Transverse colon (tissue), 4 donors: ENCODE results near the gene ERLIN1. TPM values are rescaled to one million over a fixed set of nuclear protein-coding genes. Genes with fewer than 3 reads are reported as not detected.
"Not testable (repeated sequence)": the region's sequence is repeated elsewhere in the genome, so short reads cannot be mapped to it uniquely, and the experiment has no call there.

Source experiments
- DNase-seq: peaks from one replicate; pipeline ENCODE4 v3.0.0-alpha.2; 2019
- H3K27ac ChIP-seq, 4 donors: fragments of 200-600 bp; sonication (generic); 2 replicates each; pipeline ENCODE4 v1.5.1; 2016 to 2018; ENCODE audit warnings: inconsistent platforms in 4 of 4
- H3K27me3 ChIP-seq: fragments of 200-600 bp; sonication (generic); 2 replicates; pipeline ENCODE4 v1.5.1; 2017; ENCODE audit warnings: inconsistent platforms
- H3K36me3 ChIP-seq, 4 donors: fragments of 200-600 bp; sonication (generic); 2 replicates each; pipeline ENCODE4 v1.5.1; 2017 to 2019; ENCODE audit warnings: inconsistent platforms in 4 of 4
- H3K4me1 ChIP-seq, 4 donors: fragments of 200-600 bp; sonication (generic); 2 replicates each; pipeline ENCODE4 v1.5.1; 2017 to 2020; ENCODE audit warnings: inconsistent platforms in 4 of 4
- H3K4me3 ChIP-seq, 4 donors: fragments of 200-600 bp; sonication (generic); 1 replicate in 1 of 4; 2 replicates in 3 of 4; pipeline versions ENCODE4 v1.5.1 to v1.6.1; 2017 to 2019; ENCODE audit warnings: inconsistent platforms in 4 of 4
- H3K9me3 ChIP-seq, 2 donors: fragments of 200-600 bp; sonication (generic); 2 replicates each; pipeline ENCODE4 v1.5.1; 2017 to 2019; ENCODE audit warnings: inconsistent platforms in 2 of 2
- EP300 ChIP-seq: sonication (generic); formaldehyde crosslinking; IDR thresholded peaks from one replicate; pipeline ENCODE4 v1.6.1; 2017; ENCODE audit warnings: antibody characterized with exemption, low read depth
- POLR2A ChIP-seq: fragments of 450-650 bp; IDR thresholded peaks from one replicate; pipeline ENCODE4 v1.6.1; 2016; ENCODE audit warnings: antibody characterized with exemption, mild to moderate bottlenecking, moderate library complexity
- POLR2AphosphoS5 ChIP-seq, 3 donors: sonication (generic); formaldehyde crosslinking; IDR thresholded peaks; one replicate each; pipeline ENCODE4 v1.6.1; 2016; ENCODE audit warnings: antibody characterized with exemption in 3 of 3
- WGBS, 2 donors: methylation state at CpG; one replicate each; pipeline ENCODE4 v1.1.5; 2018; ENCODE audit warnings: low coverage in 1 of 2; 5-methylcytosine and 5-hydroxymethylcytosine counted together
- in situ Hi-C, 4 donors: fragments of 200-750 bp; cut with MboI; loops; one replicate each; pipeline versions ENCODE4 v1.15.0 to v1.15.1; 2017; ENCODE audit warnings: low sequenced_read_pairs in 3 of 4, low pct_ligation_motif_present in 1 of 4, low pct_unique_long_range_greater_than_20kb in 1 of 4
- intact Hi-C: fragments of 100-400 bp; cut with DNase I; formaldehyde crosslinking; loops from one replicate; pipeline ENCODE4 v1.15.1; 2023; ENCODE audit warnings: low total_unique reads
- total RNA-seq, 4 donors: library from RNA; depleted of rRNA; stranded (reverse); fragments of >200 nt; gene quantifications; one replicate each; pipeline ENCODE4 v1.1.0, GENCODE V29; 2016
- TF ChIP-seq, protein P1 (sequence below), 5 experiments: fragments of 200-600 bp in 3 of 5; fragments of 450-650 bp in 2 of 5; sonication (generic) in 3 of 5; IDR thresholded peaks; 1 replicate in 2 of 5; 2 replicates in 3 of 5; pipeline ENCODE4 v1.5.1; 2016 to 2017; ENCODE audit warnings: antibody characterized with exemption in 5 of 5, inconsistent platforms in 3 of 5, mild to moderate bottlenecking in 2 of 5, moderate library complexity in 1 of 5

The ERLIN1 gene
- total RNA-seq, 4 donors from 2014 or later = 21.7 to 41.0 (median 39.6) TPM

DNA sequence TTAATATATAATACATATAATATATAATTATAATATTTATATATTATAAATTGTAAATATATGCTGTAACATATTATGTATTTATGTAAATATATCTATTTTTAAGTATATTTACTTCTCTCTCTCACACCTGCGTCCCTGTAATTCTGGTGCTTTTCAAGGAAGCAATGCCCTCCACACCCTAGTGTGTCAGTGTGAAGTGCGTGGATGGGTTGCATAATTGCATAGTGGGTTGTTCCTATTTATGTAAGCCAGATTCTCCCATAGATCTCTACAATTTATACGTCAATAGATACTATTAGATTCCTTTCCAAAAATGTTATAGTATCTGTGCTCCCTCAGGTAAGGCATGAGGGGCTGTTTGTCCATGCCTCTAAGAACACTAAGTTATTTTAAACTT lies 54.3 kb downstream of the ERLIN1 start:
- DNase-seq = no peak
- Histone ChIP-seq H3K27me3 (no peaks in the 10 kb centered on the region), H3K4me1 (no peaks in the 10 kb centered on the region), H3K9me3 (peaks cover 0 to 7% of the 10 kb centered on the region in 2 donors), H3K27ac (no peak overlapping the region), H3K36me3 (no peaks in the 10 kb centered on the region), H3K4me3 (no peak overlapping the region)
- TF ChIP-seq POLR2AphosphoS5 (IDR thresholded peaks at IDR 0.05) = no peak
- TF ChIP-seq, protein P1, sequence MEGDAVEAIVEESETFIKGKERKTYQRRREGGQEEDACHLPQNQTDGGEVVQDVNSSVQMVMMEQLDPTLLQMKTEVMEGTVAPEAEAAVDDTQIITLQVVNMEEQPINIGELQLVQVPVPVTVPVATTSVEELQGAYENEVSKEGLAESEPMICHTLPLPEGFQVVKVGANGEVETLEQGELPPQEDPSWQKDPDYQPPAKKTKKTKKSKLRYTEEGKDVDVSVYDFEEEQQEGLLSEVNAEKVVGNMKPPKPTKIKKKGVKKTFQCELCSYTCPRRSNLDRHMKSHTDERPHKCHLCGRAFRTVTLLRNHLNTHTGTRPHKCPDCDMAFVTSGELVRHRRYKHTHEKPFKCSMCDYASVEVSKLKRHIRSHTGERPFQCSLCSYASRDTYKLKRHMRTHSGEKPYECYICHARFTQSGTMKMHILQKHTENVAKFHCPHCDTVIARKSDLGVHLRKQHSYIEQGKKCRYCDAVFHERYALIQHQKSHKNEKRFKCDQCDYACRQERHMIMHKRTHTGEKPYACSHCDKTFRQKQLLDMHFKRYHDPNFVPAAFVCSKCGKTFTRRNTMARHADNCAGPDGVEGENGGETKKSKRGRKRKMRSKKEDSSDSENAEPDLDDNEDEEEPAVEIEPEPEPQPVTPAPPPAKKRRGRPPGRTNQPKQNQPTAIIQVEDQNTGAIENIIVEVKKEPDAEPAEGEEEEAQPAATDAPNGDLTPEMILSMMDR (IDR thresholded peaks at IDR 0.05) = no peak
- no peak for TF ChIP-seq POLR2A
- no peak for TF ChIP-seq EP300
- in situ Hi-C loops = no loop called here
- intact Hi-C loops = no loop called here
- 57 to 66% methylated on average over 3 of the region's 3 CpGs for WGBS, 2 donors

DNA sequence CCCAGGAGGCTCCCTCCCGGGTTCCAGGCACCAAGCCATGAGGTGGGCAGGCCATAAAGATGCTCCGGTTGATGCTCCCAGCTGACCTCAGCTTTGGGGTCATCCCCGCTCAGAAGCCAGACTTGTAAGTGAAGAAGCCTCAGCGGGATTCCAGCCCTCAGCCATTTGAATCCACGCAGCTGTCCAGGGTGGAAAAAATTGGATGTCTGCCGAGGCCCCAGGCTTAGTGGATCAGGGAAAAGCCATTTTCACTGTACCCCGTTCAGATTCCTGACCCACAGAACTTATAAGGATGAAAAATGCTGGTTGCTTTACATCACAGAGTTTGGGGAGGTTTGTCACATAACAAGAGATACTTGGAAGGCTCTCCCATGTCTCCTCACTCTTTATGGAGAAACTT lies 55.0 kb downstream of the ERLIN1 start:
- no peak overlapping the region for H3K27ac ChIP-seq
- no peak for DNase-seq
- no peak for TF ChIP-seq EP300
- TF ChIP-seq, protein P1 (IDR thresholded peaks at IDR 0.05) = no peak
- no peak for TF ChIP-seq POLR2AphosphoS5 (IDR thresholded peaks at IDR 0.05)
- TF ChIP-seq POLR2A = no peak
- 50 to 56% methylated on average over 1 to 7 of the region's 7 CpGs for WGBS, 2 donors
- H3K9me3 ChIP-seq = peaks cover 0 to 7% of the 10 kb centered on the region in 2 donors
- H3K4me3 ChIP-seq = no peak overlapping the region
- H3K36me3 ChIP-seq = no peaks in the 10 kb centered on the region
- in situ Hi-C loops = no loop called here
- no peaks in the 10 kb centered on the region for H3K27me3 ChIP-seq
- intact Hi-C loops = no loop called here
- no peaks in the 10 kb centered on the region for H3K4me1 ChIP-seq

DNA sequence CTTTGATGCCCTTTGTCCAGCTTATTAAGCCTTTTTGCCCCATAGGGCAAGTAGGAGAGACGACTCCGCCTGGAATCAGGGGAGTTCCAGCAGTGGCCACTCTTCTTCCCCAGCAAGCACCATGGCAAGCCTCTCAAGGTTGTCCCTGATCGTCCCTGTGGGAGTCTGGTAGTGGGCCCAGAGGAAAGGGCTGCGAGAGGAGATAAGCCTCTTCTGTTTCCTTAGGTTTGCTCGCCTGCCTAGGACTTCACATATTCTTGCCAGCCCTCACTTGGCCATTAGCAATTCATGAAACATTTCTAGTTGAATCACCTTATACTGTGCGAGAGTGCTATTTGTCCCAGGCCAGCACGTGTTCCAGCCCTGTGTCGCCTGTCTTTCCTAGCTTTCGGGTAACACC lies 56.4 kb downstream of the ERLIN1 start:
- no peaks in the 10 kb centered on the region for H3K4me1 ChIP-seq
- intact Hi-C loops = no loop called here
- no peak for DNase-seq
- WGBS, 2 donors = 43 to 74% methylated on average over 4 to 9 of the region's 9 CpGs
- no peak overlapping the region for H3K27ac ChIP-seq
- in situ Hi-C loops = no loop called here
- H3K36me3 ChIP-seq = no peaks in the 10 kb centered on the region
- no peaks in the 10 kb centered on the region for H3K9me3 ChIP-seq
- TF ChIP-seq POLR2A (no peak), POLR2AphosphoS5 (IDR thresholded peaks at IDR 0.05) (no peak), EP300 (no peak)
- TF ChIP-seq, protein P1 (IDR thresholded peaks at IDR 0.05) = no peak
- no peak overlapping the region for H3K4me3 ChIP-seq
- H3K27me3 ChIP-seq = no peaks in the 10 kb centered on the region

DNA sequence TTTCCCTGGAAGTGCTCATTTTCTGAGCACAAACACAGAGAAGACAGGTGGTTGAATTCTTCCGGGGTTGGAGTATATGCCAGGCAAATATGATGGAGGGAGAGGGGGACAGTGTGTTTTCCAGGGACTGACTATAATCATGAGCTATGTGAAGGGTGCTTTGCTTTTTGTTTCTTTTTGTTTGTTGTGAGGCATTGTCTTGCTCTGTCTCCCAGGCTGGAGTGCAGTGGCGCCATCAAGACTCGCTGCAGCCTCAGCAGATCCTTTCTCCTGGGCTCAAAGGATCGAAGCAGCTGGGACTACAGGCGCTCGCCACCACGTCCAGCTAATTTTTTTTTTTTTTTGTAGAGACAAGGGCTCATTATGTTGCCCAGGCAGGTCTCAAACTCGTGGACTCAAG lies 56.9 kb downstream of the ERLIN1 start:
- intact Hi-C loops = no loop called here

DNA sequence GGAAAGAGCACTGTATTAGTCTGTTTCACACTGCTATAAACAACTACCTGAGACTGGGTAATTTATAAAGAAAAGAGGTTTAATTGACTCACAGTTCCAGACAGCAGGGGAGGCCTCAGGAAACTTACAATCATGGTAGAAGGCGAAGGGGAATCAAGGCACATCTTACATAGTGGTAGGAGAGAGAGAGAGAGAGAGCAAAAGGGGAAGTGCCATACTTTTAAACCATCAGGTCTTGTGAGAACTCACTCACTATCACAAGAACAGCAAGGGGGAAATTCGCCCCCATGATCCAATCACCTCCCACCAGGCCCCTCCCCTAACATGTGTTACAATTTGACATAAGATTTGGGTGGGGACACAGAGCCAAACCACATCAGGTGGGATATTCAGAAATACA lies 60.5 kb downstream of the ERLIN1 start:
- H3K9me3 ChIP-seq, H3K27me3 ChIP-seq, H3K4me1 ChIP-seq, H3K4me3 ChIP-seq, H3K27ac ChIP-seq, H3K36me3 ChIP-seq, in situ Hi-C loops, intact Hi-C loops, DNase-seq: not testable (repeated sequence)
- WGBS, 2 donors = 70 to 73% methylated on average over 2 of the region's 2 CpGs

More for the DNA sequence above, 56.9 kb downstream of the ERLIN1 start:
- Histone ChIP-seq H3K27ac (no peak overlapping the region), H3K4me1 (no peaks in the 10 kb centered on the region), H3K36me3 (no peaks in the 10 kb centered on the region), H3K4me3 (no peak overlapping the region), H3K27me3 (no peaks in the 10 kb centered on the region), H3K9me3 (no peaks in the 10 kb centered on the region)
- no peak for TF ChIP-seq POLR2AphosphoS5 (IDR thresholded peaks at IDR 0.05)
- TF ChIP-seq, protein P1 (IDR thresholded peaks at IDR 0.05) = no peak
- no peak for TF ChIP-seq EP300
- TF ChIP-seq POLR2A = no peak
- WGBS, 2 donors = 80 to 82% methylated on average over 7 to 8 of the region's 8 CpGs
- in situ Hi-C loops = no loop called here
- no peak for DNase-seq
